GM12878 (cell line): ENCODE data around the gene CFAP99.

ENCODE experiments used
- CHD2 ChIP-seq: IDR thresholded peaks from 2 replicates; pipeline ENCODE4 v1.6.1; 2011; ENCODE audit warnings: low read depth, low read length, improper control_type of control experiment, borderline replicate concordance
- DPF2 ChIP-seq: fragments of 450-650 bp; IDR thresholded peaks from 2 replicates; pipeline ENCODE4 v1.6.1; 2017; ENCODE audit warnings: mild to moderate bottlenecking
- GABPA ChIP-seq: IDR thresholded peaks from 2 replicates; pipeline ENCODE4 v1.6.1; 2014; ENCODE audit warnings: antibody characterized with exemption, low read depth, mild to moderate bottlenecking, inconsistent platforms
- JUND ChIP-seq: IDR thresholded peaks from 2 replicates; pipeline ENCODE4 v1.6.1; 2012; ENCODE audit warnings: low read depth, mild to moderate bottlenecking, low read length, improper control_type of control experiment, moderate library complexity
- MEF2A ChIP-seq: IDR thresholded peaks from 2 replicates; pipeline ENCODE4 v1.6.1; 2011; ENCODE audit warnings: low read depth, mild to moderate bottlenecking, low read length, moderate library complexity; ENCODE audit not compliant: insufficient read depth
- PBX3 ChIP-seq: IDR thresholded peaks from 2 replicates; pipeline ENCODE4 v1.6.1; 2011; ENCODE audit warnings: mild to moderate bottlenecking, low read depth, low read length, moderate library complexity; ENCODE audit not compliant: insufficient replicate concordance
- TF ChIP-seq, protein P1 (sequence below): IDR thresholded peaks from 2 replicates; pipeline ENCODE4 v1.6.1; 2011; ENCODE audit warnings: low read depth, low read length, improper control_type of control experiment, borderline replicate concordance
- TF ChIP-seq, protein P2 (sequence below), 3 experiments: IDR thresholded peaks in 2 of 3; conservative IDR thresholded peaks in 1 of 3; 2 replicates each; pipeline ENCODE4 v1.5.1; 2011; ENCODE audit warnings: low read depth in 3 of 3, low read length in 3 of 3, mild to moderate bottlenecking in 3 of 3, control low read depth in 2 of 3, moderate library complexity in 2 of 3, inconsistent platforms in 1 of 3, mixed read lengths in 1 of 3; ENCODE audit not compliant: control insufficient read depth in 2 of 3, insufficient read depth in 1 of 3; ENCODE audit errors: extremely low read depth in 1 of 3

GRCh38 chr4:2425386-2426068 is 6.8 kb downstream of the CFAP99 start:
- TF ChIP-seq, protein P1, sequence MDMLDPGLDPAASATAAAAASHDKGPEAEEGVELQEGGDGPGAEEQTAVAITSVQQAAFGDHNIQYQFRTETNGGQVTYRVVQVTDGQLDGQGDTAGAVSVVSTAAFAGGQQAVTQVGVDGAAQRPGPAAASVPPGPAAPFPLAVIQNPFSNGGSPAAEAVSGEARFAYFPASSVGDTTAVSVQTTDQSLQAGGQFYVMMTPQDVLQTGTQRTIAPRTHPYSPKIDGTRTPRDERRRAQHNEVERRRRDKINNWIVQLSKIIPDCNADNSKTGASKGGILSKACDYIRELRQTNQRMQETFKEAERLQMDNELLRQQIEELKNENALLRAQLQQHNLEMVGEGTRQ: no peak
- TF ChIP-seq, protein P2, sequence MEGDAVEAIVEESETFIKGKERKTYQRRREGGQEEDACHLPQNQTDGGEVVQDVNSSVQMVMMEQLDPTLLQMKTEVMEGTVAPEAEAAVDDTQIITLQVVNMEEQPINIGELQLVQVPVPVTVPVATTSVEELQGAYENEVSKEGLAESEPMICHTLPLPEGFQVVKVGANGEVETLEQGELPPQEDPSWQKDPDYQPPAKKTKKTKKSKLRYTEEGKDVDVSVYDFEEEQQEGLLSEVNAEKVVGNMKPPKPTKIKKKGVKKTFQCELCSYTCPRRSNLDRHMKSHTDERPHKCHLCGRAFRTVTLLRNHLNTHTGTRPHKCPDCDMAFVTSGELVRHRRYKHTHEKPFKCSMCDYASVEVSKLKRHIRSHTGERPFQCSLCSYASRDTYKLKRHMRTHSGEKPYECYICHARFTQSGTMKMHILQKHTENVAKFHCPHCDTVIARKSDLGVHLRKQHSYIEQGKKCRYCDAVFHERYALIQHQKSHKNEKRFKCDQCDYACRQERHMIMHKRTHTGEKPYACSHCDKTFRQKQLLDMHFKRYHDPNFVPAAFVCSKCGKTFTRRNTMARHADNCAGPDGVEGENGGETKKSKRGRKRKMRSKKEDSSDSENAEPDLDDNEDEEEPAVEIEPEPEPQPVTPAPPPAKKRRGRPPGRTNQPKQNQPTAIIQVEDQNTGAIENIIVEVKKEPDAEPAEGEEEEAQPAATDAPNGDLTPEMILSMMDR (IDR thresholded peaks at IDR 0.05 in 2 of 3, conservative IDR thresholded peaks at IDR 0.05 in 1 of 3; ENCODE audit: control insufficient read depth in 2 of 3, extremely low read depth in 1 of 3, insufficient read depth in 1 of 3, low read depth in 3 of 3, low read length in 3 of 3): no peak
- TF ChIP-seq MEF2A: no peak
- TF ChIP-seq DPF2: no peak
- TF ChIP-seq PBX3: no peak
- no peak for TF ChIP-seq JUND
- TF ChIP-seq GABPA: no peak
- no peak for TF ChIP-seq CHD2
